HEK293 (cell line): ENCODE data around the gene NDUFS2.

ENCODE experiments used
- CTCF ChIA-PET: fragments of 350-600 bp; formaldehyde crosslinking; extraction: SDS; loops from one replicate; lab custom pipeline; 2021; ENCODE audit warnings: antibody characterized with exemption; lab: Yijun Ruan, JAX
- POLR2A ChIA-PET: fragments of 300-600 bp; formaldehyde crosslinking; extraction: SDS; loops from one replicate; lab custom pipeline; 2020; ENCODE audit warnings: antibody characterized with exemption, inconsistent platforms; lab: Yijun Ruan, JAX
- H3K27ac ChIP-seq: fragments of 200-500 bp; sonication (Bioruptor generic); 2 replicates; pipeline ENCODE4 v1.5.1; 2014; ENCODE audit warnings: low read depth, low read length, control low read depth, inconsistent platforms; ENCODE audit errors: extremely low read depth
- H3K36me3 ChIP-seq, 2 experiments: fragments of 200-500 bp in 1 of 2; sonication (Bioruptor generic) in 1 of 2; 1 replicate in 1 of 2; 2 replicates in 1 of 2; pipeline ENCODE4 v1.5.1; 2014 to 2017; ENCODE audit warnings: inconsistent platforms in 2 of 2, low read length in 2 of 2; ENCODE audit not compliant: control insufficient read depth in 2 of 2, insufficient read depth in 1 of 2
- H3K4me1 ChIP-seq: fragments of 200-500 bp; sonication (Bioruptor generic); 2 replicates; pipeline ENCODE4 v1.5.1; 2014; ENCODE audit warnings: mild to moderate bottlenecking, low read length, inconsistent platforms; ENCODE audit not compliant: control insufficient read depth, insufficient read depth
- H3K4me3 ChIP-seq: 2 replicates; pipeline ENCODE4 v1.5.1; 2011; ENCODE audit warnings: low read depth, mild to moderate bottlenecking, control low read depth, low read length, moderate library complexity
- H3K9me3 ChIP-seq: fragments of 200-500 bp; sonication (Bioruptor generic); 2 replicates; pipeline ENCODE4 v1.5.1; 2014; ENCODE audit warnings: low read depth, low read length, inconsistent platforms; ENCODE audit not compliant: control insufficient read depth, insufficient read depth
- BCL6B ChIP-seq: fragments of 450-650 bp; formaldehyde crosslinking; IDR thresholded peaks from 2 replicates; pipeline ENCODE4 v1.5.1; 2017; ENCODE audit warnings: missing biosample characterization, missing genetic modification characterization
- CTCF ChIP-seq: fragments of 450-650 bp; formaldehyde crosslinking; IDR thresholded peaks from 2 replicates; pipeline ENCODE4 v1.5.1; 2016; ENCODE audit warnings: missing biosample characterization, missing genetic modification characterization
- HOXD13 ChIP-seq: sonication (generic); formaldehyde crosslinking; IDR thresholded peaks from 2 replicates; pipeline ENCODE4 v1.8.0; 2022; ENCODE audit warnings: missing genetic modification reagents, borderline replicate concordance
- PATZ1 ChIP-seq: fragments of 450-650 bp; formaldehyde crosslinking; IDR thresholded peaks from 2 replicates; pipeline ENCODE4 v1.5.1; 2016; ENCODE audit warnings: missing biosample characterization, missing genetic modification characterization
- PRDM6 ChIP-seq: fragments of 450-650 bp; formaldehyde crosslinking; IDR thresholded peaks from 2 replicates; pipeline ENCODE4 v1.5.1; 2017; ENCODE audit warnings: missing biosample characterization, missing genetic modification characterization
- SCRT2 ChIP-seq: fragments of 450-650 bp; formaldehyde crosslinking; IDR thresholded peaks from 2 replicates; pipeline ENCODE4 v1.5.1; 2016; ENCODE audit warnings: missing biosample characterization, missing genetic modification characterization
- WT1 ChIP-seq: fragments of 450-650 bp; formaldehyde crosslinking; IDR thresholded peaks from 2 replicates; pipeline ENCODE4 v1.5.1; 2016; ENCODE audit warnings: missing biosample characterization, missing genetic modification characterization
- ZBTB1 ChIP-seq: fragments of 450-650 bp; formaldehyde crosslinking; IDR thresholded peaks from 2 replicates; pipeline ENCODE4 v1.5.1; 2016; ENCODE audit warnings: missing biosample characterization, missing genetic modification characterization
- ZBTB11 ChIP-seq: fragments of 450-650 bp; formaldehyde crosslinking; conservative IDR thresholded peaks from 2 replicates; pipeline ENCODE4 v1.5.1; 2016; ENCODE audit warnings: low read depth, missing biosample characterization, missing genetic modification characterization
- ZFHX2 ChIP-seq: fragments of 450-650 bp; formaldehyde crosslinking; conservative IDR thresholded peaks from 2 replicates; pipeline ENCODE4 v1.5.1; 2016; ENCODE audit warnings: missing biosample characterization, missing genetic modification characterization
- ZNF146 ChIP-seq: fragments of 450-650 bp; formaldehyde crosslinking; IDR thresholded peaks from 2 replicates; pipeline ENCODE4 v1.5.1; 2016; ENCODE audit warnings: missing biosample characterization, missing genetic modification characterization
- ZNF174 ChIP-seq: fragments of 450-650 bp; formaldehyde crosslinking; IDR thresholded peaks from 2 replicates; pipeline ENCODE4 v1.5.0; 2017; ENCODE audit warnings: missing biosample characterization, mild to moderate bottlenecking, missing genetic modification characterization
- ZNF398 ChIP-seq: fragments of 450-650 bp; formaldehyde crosslinking; IDR thresholded peaks from 2 replicates; pipeline ENCODE4 v1.5.1; 2017; ENCODE audit warnings: missing biosample characterization, missing genetic modification characterization
- ZNF449 ChIP-seq: fragments of 450-650 bp; formaldehyde crosslinking; IDR thresholded peaks from 2 replicates; pipeline ENCODE4 v1.5.1; 2017; ENCODE audit warnings: missing biosample characterization, mild to moderate bottlenecking, missing genetic modification characterization, moderate library complexity
- ZNF530 ChIP-seq: fragments of 450-650 bp; formaldehyde crosslinking; IDR thresholded peaks from 2 replicates; pipeline ENCODE4 v1.5.1; 2016; ENCODE audit warnings: low read depth, missing biosample characterization, missing genetic modification characterization
- ZNF623 ChIP-seq: fragments of 450-650 bp; formaldehyde crosslinking; IDR thresholded peaks from 2 replicates; pipeline ENCODE4 v1.5.1; 2016; ENCODE audit warnings: missing biosample characterization, missing genetic modification characterization
- ZNF654 ChIP-seq: fragments of 450-650 bp; formaldehyde crosslinking; IDR thresholded peaks from 2 replicates; pipeline ENCODE4 v1.5.1; 2016; ENCODE audit warnings: low read depth, missing biosample characterization, missing genetic modification characterization
- ZNF707 ChIP-seq: fragments of 450-650 bp; formaldehyde crosslinking; IDR thresholded peaks from 2 replicates; pipeline ENCODE4 v1.5.1; 2016; ENCODE audit warnings: missing biosample characterization, missing genetic modification characterization
- ZSCAN30 ChIP-seq: fragments of 450-650 bp; IDR thresholded peaks from 2 replicates; pipeline ENCODE4 v1.5.1; 2018; ENCODE audit warnings: missing biosample characterization, mild to moderate bottlenecking, missing genetic modification characterization, moderate library complexity

Gene NDUFS2

GRCh38 chr1:161209790-161210409 lies 7.7 kb downstream of the NDUFS2 start:
- Histone ChIP-seq H3K4me1 (no peaks in the 10 kb centered on the region), H3K27ac (no peak overlapping the region), H3K36me3 (peaks cover 48 to 90% of the 10 kb centered on the region in 2 experiments), H3K4me3 (no peak overlapping the region), H3K9me3 (no peaks in the 10 kb centered on the region)
- ChIA-PET CTCF (interaction anchor here (0.6 to 6.8 kb wide), 16 partner anchors 7 to 987 kb away, joined by 3 to 82 read pairs (median 6); partner anchors contain the start of genes APOA2 and TOMM40L), POLR2A (no interaction called here)
- peak; percentile 90 for TF ChIP-seq ZBTB11
- no peak for TF ChIP-seq SCRT2 (tag by site-specific recombination)
- no peak for TF ChIP-seq ZNF146
- no peak for TF ChIP-seq ZNF623 (tag by site-specific recombination)
- no peak for TF ChIP-seq PRDM6 (tag by site-specific recombination)
- no peak for TF ChIP-seq BCL6B (tag by site-specific recombination)
- TF ChIP-seq HOXD13, result no peak
- TF ChIP-seq ZNF707 (tag by site-specific recombination), result no peak
- TF ChIP-seq ZNF654 (tag by site-specific recombination), result peak; percentile 84
- no peak for TF ChIP-seq ZNF174
- TF ChIP-seq ZNF398 (tag by site-specific recombination), result no peak
- no peak for TF ChIP-seq ZFHX2
- TF ChIP-seq ZBTB1 (tag by site-specific recombination), result no peak
- TF ChIP-seq ZNF449 (tag by site-specific recombination), result no peak
- peak; percentile 83 for TF ChIP-seq CTCF
- TF ChIP-seq WT1 (tag by site-specific recombination), result no peak
- peak; percentile 68; the same call in 1 of the 2 replicates for TF ChIP-seq ZSCAN30 (tag by site-specific recombination)
- peak; percentile 31; the same call in 1 of the 2 replicates for TF ChIP-seq PATZ1 (tag by site-specific recombination)
- TF ChIP-seq ZNF530 (tag by site-specific recombination), result no peak
